Measurements from ENCODE around the gene CRAMP1.
A peak's percentile ranks its signal among the peaks of the same experiment; 100 is the strongest.

DNA sequence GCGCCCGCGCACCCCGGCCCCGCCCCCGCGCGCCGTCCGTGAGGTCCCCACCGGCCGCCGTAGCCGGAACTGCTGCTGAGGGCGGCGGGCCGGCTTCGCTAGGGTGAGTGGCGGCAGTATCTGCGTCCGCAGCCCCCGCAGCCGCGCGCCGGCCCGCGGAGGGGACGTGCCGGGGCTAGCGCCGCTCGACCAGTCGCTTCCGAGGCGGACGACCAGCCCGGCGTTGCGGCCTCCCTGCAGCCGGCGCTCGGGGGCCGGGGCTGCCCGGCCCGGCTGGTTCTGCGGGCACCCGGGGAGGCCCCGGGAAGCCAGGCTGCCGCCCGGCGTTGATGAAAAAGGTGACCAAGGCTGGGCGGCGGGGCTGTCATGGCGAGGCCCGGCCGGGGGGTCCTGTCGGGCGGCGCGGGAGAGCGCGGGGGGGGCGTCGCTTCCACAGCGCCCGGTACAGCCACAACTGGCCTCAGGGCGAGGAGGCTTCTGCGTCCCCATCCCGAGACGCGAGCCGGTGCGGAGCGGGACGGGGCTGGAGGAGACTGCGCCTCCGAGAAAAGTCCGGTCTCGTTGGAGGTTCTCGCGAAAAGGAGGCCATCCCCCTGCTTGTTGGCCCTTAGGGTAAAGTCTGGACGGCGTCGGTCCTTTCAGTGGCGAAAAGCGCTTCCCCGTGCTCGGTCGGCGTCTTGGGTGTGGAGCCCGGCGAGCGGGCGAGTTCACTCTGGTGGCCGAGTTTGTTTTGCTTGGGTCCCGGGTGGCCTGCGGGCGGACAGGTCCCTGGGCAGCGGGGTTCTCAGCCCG is at the start of gene CRAMP1:
- TF ChIP-seq CTCF (IDR thresholded peaks at IDR 0.05) (no peak), POLR2A (IDR thresholded peaks at IDR 0.05) (peak in 1 of 2 donors; percentile 57)
